NB4 (cell line): ENCODE results near the gene TTC33.
"Not testable (repeated sequence)": the region's sequence is repeated elsewhere in the genome, so short reads cannot be mapped to it uniquely, and the experiment has no call there.

Experiments used
- DNase-seq: peaks from one replicate; pipeline ENCODE4 v3.0.0; 2010; ENCODE audit warnings: low read depth
- H3K4me3 ChIP-seq: one replicate; pipeline ENCODE4 v1.5.1; 2011; ENCODE audit warnings: mild to moderate bottlenecking, low read depth, low read length, moderate library complexity
- CTCF ChIP-seq: IDR thresholded peaks from one replicate; pipeline ENCODE4 v1.5.1; 2012; ENCODE audit warnings: low read depth, low read length
- MAX ChIP-seq: IDR thresholded peaks from 2 replicates; pipeline ENCODE4 v1.6.1; 2011; ENCODE audit warnings: low read depth, low read length
- MYC ChIP-seq: IDR thresholded peaks from 2 replicates; pipeline ENCODE4 v1.6.1; 2011; ENCODE audit warnings: low read depth, low read length
- POLR2A ChIP-seq: IDR thresholded peaks from 2 replicates; pipeline ENCODE4 v1.6.1; 2011; ENCODE audit warnings: mild to moderate bottlenecking; ENCODE audit not compliant: insufficient read length; ENCODE audit errors: extremely low read depth

TTC33 gene

GRCh38 chr5:40714001-40714400 is 41.8 kb downstream of the TTC33 start:
- TF ChIP-seq POLR2A (no peak), MYC (no peak), MAX (no peak), CTCF (no peak)
- H3K4me3 ChIP-seq: no peak overlapping the region
- DNase-seq: no peak

- not testable (repeated sequence) for H3K4me3 ChIP-seq, DNase-seq
Observed at GRCh38 chr5:40710575-40710974, 45.2 kb downstream of the TTC33 start.

- H3K4me3 ChIP-seq, DNase-seq: not testable (repeated sequence)
Observed at GRCh38 chr5:40705484-40705883, 50.3 kb downstream of the TTC33 start.

GRCh38 chr5:40702027-40702426 is 53.7 kb downstream of the TTC33 start:
- not testable (repeated sequence) for H3K4me3 ChIP-seq, DNase-seq

GRCh38 chr5:40700116-40700782 is 55.5 kb downstream of the TTC33 start:
- TF ChIP-seq MAX (no peak), CTCF (no peak), MYC (no peak), POLR2A (no peak)
- H3K4me3 ChIP-seq: no peak overlapping the region
- DNase-seq: no peak

- no peak for DNase-seq
- H3K4me3 ChIP-seq: no peak overlapping the region
- no peak for TF ChIP-seq POLR2A
- no peak for TF ChIP-seq MYC
- no peak for TF ChIP-seq CTCF
- no peak for TF ChIP-seq MAX
Observed at GRCh38 chr5:40694433-40694832, 61.3 kb downstream of the TTC33 start.

GRCh38 chr5:40691894-40692293 is 63.9 kb downstream of the TTC33 start:
- no peak for DNase-seq
- no peak for TF ChIP-seq CTCF
- no peak for TF ChIP-seq POLR2A
- no peak for TF ChIP-seq MYC
- TF ChIP-seq MAX: no peak
- no peak overlapping the region for H3K4me3 ChIP-seq

- no peak for DNase-seq
- TF ChIP-seq CTCF (no peak), MYC (no peak), MAX (no peak), POLR2A (no peak)
Observed at GRCh38 chr5:40690267-40690666, 65.5 kb downstream of the TTC33 start.

More at GRCh38 chr5:40690267-40690666, 65.5 kb downstream of the TTC33 start:
- H3K4me3 ChIP-seq: no peak overlapping the region
